Neural cell (in vitro differentiated cells): ENCODE results near the gene AFAP1L1. TPM values are rescaled to one million over a fixed set of nuclear protein-coding genes. Genes with fewer than 3 reads are reported as not detected.

Source experiments
- H2AFZ ChIP-seq: fragments of 200-600, 300-800 bp; sonication (generic), shearing (Covaris generic); 2 replicates; pipeline ENCODE4 v1.6.0; 2014; ENCODE audit warnings: low read depth, mild to moderate bottlenecking, antibody characterized with exemption, low read length, moderate library complexity
- H3F3A ChIP-seq: fragments of 200-600 bp; shearing (Covaris generic); 2 replicates; pipeline ENCODE4 v1.6.1; 2016; ENCODE audit warnings: mild to moderate bottlenecking, moderate library complexity, mixed read lengths, antibody characterized with exemption, low read length; ENCODE audit not compliant: insufficient read depth, poor library complexity, severe bottlenecking
- H3K27ac ChIP-seq: fragments of 200-600, 300-800 bp; sonication (generic), shearing (Covaris generic); 2 replicates; pipeline ENCODE4 v1.5.1; 2014; ENCODE audit warnings: mild to moderate bottlenecking, low read length, moderate library complexity
- H3K27me3 ChIP-seq: fragments of 300-800, 200-600 bp; sonication (generic), shearing (Covaris generic); 2 replicates; pipeline ENCODE4 v1.6.0; 2014; ENCODE audit warnings: mild to moderate bottlenecking, low read depth, low read length, moderate library complexity; ENCODE audit not compliant: insufficient read depth
- H3K36me3 ChIP-seq: fragments of 300-800, 200-600 bp; sonication (generic), shearing (Covaris generic); 2 replicates; pipeline ENCODE4 v1.5.1; 2014; ENCODE audit warnings: mild to moderate bottlenecking, antibody characterized with exemption, low read length, moderate library complexity; ENCODE audit not compliant: insufficient read depth
- H3K4me2 ChIP-seq: fragments of 300-800, 200-600 bp; sonication (generic), shearing (Covaris generic); 2 replicates; pipeline ENCODE4 v1.6.0; 2014; ENCODE audit warnings: mild to moderate bottlenecking, low read length
- H3K4me3 ChIP-seq: fragments of 300-800, 200-600 bp; sonication (generic), shearing (Covaris generic); 2 replicates; pipeline ENCODE4 v1.5.1; 2014; ENCODE audit warnings: mild to moderate bottlenecking, low read length, moderate library complexity
- H3K79me2 ChIP-seq: fragments of 200-600 bp; shearing (Covaris generic); replicated peaks from 2 replicates; pipeline ENCODE4 v1.6.0; 2014; ENCODE audit warnings: mild to moderate bottlenecking, low read length, moderate library complexity; ENCODE audit not compliant: insufficient read depth
- H3K9ac ChIP-seq: fragments of 300-800, 200-600 bp; sonication (generic), shearing (Covaris generic); 2 replicates; pipeline ENCODE4 v1.6.1; 2016; ENCODE audit warnings: mild to moderate bottlenecking, low read length, mixed read lengths
- H3K9me2 ChIP-seq: fragments of 200-600 bp; shearing (Covaris generic); 2 replicates; pipeline ENCODE4 v1.6.1; 2016; ENCODE audit warnings: mild to moderate bottlenecking, low read length, mixed read lengths; ENCODE audit not compliant: insufficient read depth
- H3K9me3 ChIP-seq: fragments of 200-600, 300-800 bp; sonication (generic), shearing (Covaris generic); 2 replicates; pipeline ENCODE4 v1.6.1; 2016; ENCODE audit warnings: mild to moderate bottlenecking, mixed run types, low read length, moderate library complexity, mixed read lengths
- H4K20me1 ChIP-seq: fragments of 200-600 bp; shearing (Covaris generic); 2 replicates; pipeline ENCODE4 v1.6.1; 2016; ENCODE audit warnings: mild to moderate bottlenecking, mixed run types; ENCODE audit not compliant: insufficient read depth
- CTCF ChIP-seq: fragments of 450-650 bp; IDR thresholded peaks from 2 replicates; pipeline ENCODE4 v1.5.1; 2014; ENCODE audit warnings: antibody characterized with exemption, mild to moderate bottlenecking, moderate library complexity; ENCODE audit not compliant: poor library complexity, severe bottlenecking
- EP300 ChIP-seq: fragments of 450-650 bp; conservative IDR thresholded peaks from 2 replicates; pipeline ENCODE4 v1.6.1; 2014; ENCODE audit warnings: antibody characterized with exemption, mild to moderate bottlenecking, moderate library complexity; ENCODE audit not compliant: poor library complexity, severe bottlenecking
- EZH2 ChIP-seq: fragments of 200-600, 300-800 bp; shearing (Covaris generic), sonication (generic); IDR thresholded peaks from 2 replicates; pipeline ENCODE4 v1.6.1; 2014; ENCODE audit warnings: antibody characterized with exemption, low read length, borderline replicate concordance, mild to moderate bottlenecking; ENCODE audit not compliant: insufficient read depth, poor library complexity, severe bottlenecking
- MXI1 ChIP-seq: fragments of 450-650 bp; conservative IDR thresholded peaks from 2 replicates; pipeline ENCODE4 v1.6.1; 2014; ENCODE audit warnings: antibody characterized with exemption, mild to moderate bottlenecking; ENCODE audit not compliant: poor library complexity, severe bottlenecking
- POLR2AphosphoS5 ChIP-seq: IDR thresholded peaks from 2 replicates; pipeline ENCODE4 v1.6.1; 2012
- RAD21 ChIP-seq: fragments of 450-650 bp; conservative IDR thresholded peaks from 2 replicates; pipeline ENCODE4 v1.6.1; 2014; ENCODE audit warnings: antibody characterized with exemption, mild to moderate bottlenecking, moderate library complexity
- REST ChIP-seq: IDR thresholded peaks from 2 replicates; pipeline ENCODE4 v1.6.1; 2012; ENCODE audit warnings: borderline replicate concordance
- SMC3 ChIP-seq: fragments of 450-650 bp; conservative IDR thresholded peaks from 2 replicates; pipeline ENCODE4 v1.6.1; 2014; ENCODE audit warnings: antibody characterized with exemption, mild to moderate bottlenecking, moderate library complexity; ENCODE audit not compliant: poor library complexity
- TAF1 ChIP-seq: IDR thresholded peaks from 2 replicates; pipeline ENCODE4 v1.6.1; 2012; ENCODE audit warnings: low read depth
- polyA plus RNA-seq: library from polyadenylated mRNA; depleted of rRNA; stranded (reverse); fragments of >200 nt; gene quantifications from 2 replicates; pipeline ENCODE4 v1.2.3, GENCODE V29; 2014

The AFAP1L1 gene
- polyA plus RNA-seq, 1 donor from 2014 or later = not detected

GRCh38 chr5:149314571-149315111, 43.0 kb downstream of the AFAP1L1 start:
- Histone ChIP-seq H3K9ac (no peak overlapping the region), H3K4me2 (no peak overlapping the region), H2AFZ (no peak overlapping the region), H3K27me3 (no peaks in the 10 kb centered on the region), H3K36me3 (no peaks in the 10 kb centered on the region), H4K20me1 (no peaks in the 10 kb centered on the region), H3K4me3 (no peak overlapping the region), H3K27ac (no peak overlapping the region), H3K79me2 (no peaks in the 10 kb centered on the region), H3K9me2 (no peaks in the 10 kb centered on the region), H3F3A (no peaks in the 10 kb centered on the region), H3K9me3 (no peaks in the 10 kb centered on the region)
- TF ChIP-seq RAD21 (no peak), POLR2AphosphoS5 (no peak), TAF1 (no peak), EZH2 (no peak), REST (no peak), MXI1 (no peak), EP300 (no peak), SMC3 (no peak), CTCF (no peak)

- Histone ChIP-seq H3K9me2 (no peaks in the 10 kb centered on the region), H3K4me2 (no peak overlapping the region), H3K79me2 (no peaks in the 10 kb centered on the region), H3K27me3 (no peaks in the 10 kb centered on the region), H3K9ac (no peak overlapping the region), H4K20me1 (no peaks in the 10 kb centered on the region), H3F3A (no peaks in the 10 kb centered on the region), H3K27ac (no peak overlapping the region), H3K4me3 (no peak overlapping the region), H3K9me3 (no peaks in the 10 kb centered on the region), H2AFZ (no peak overlapping the region), H3K36me3 (no peaks in the 10 kb centered on the region)
- TF ChIP-seq TAF1 (no peak), EZH2 (no peak), SMC3 (no peak), EP300 (no peak), RAD21 (no peak), MXI1 (no peak), CTCF (no peak), POLR2AphosphoS5 (no peak), REST (no peak)
These were observed 44.1 kb downstream of the AFAP1L1 start for GRCh38 chr5:149315753-149316152.
